Adrenal gland (tissue), 12 donors: ENCODE data around the gene STARD13. TPM values are rescaled to one million over a fixed set of nuclear protein-coding genes. Genes with fewer than 3 reads are reported as not detected.

ENCODE experiments used
- DNase-seq, 7 donors: peaks; one replicate each; pipeline ENCODE4 v3.0.0-alpha.2; 2019 to 2020
- H3K27ac ChIP-seq, 5 donors: fragments of 200-600 bp; sonication (generic) in 4 of 5; 1 replicate in 3 of 5; 2 replicates in 2 of 5; pipeline versions ENCODE4 v1.5.1 to v1.8.0; 2016 to 2020; ENCODE audit warnings: mild to moderate bottlenecking in 1 of 5
- H3K27me3 ChIP-seq: fragments of 200-600 bp; 2 replicates; pipeline ENCODE4 v1.8.0; 2021
- H3K36me3 ChIP-seq, 2 donors: fragments of 200-600 bp; replicated peaks in 1 of 2; 1 replicate in 1 of 2; 2 replicates in 1 of 2; pipeline versions ENCODE4 v1.5.1 to v1.8.0; 2018 to 2022
- H3K4me1 ChIP-seq, 2 donors: fragments of 200-600 bp; replicated peaks in 1 of 2; 1 replicate in 1 of 2; 2 replicates in 1 of 2; pipeline versions ENCODE4 v1.5.1 to v1.8.0; 2018 to 2021
- H3K4me3 ChIP-seq, 4 donors: fragments of 200-600 bp; sonication (generic) in 3 of 4; one replicate each; pipeline ENCODE4 v1.5.1; 2016 to 2018
- H3K9me3 ChIP-seq, 3 donors: fragments of 200-600 bp; sonication (generic) in 1 of 3; replicated peaks in 1 of 3; 1 replicate in 2 of 3; 2 replicates in 1 of 3; pipeline versions ENCODE4 v1.5.1 to v1.8.0; 2016 to 2021
- POLR2A ChIP-seq, 2 donors: fragments of 450-650 bp; IDR thresholded peaks; one replicate each; pipeline ENCODE4 v1.6.1; 2017; ENCODE audit warnings: antibody characterized with exemption in 2 of 2, mild to moderate bottlenecking in 2 of 2, moderate library complexity in 1 of 2
- WGBS, 4 donors: extraction: QIAGEN DNeasy Blood & Tissue Kit in 2 of 4; methylation state at CpG; one replicate each; pipeline versions ENCODE4 v1.1.5 to v1.1.7; 2013 to 2017; 5-methylcytosine and 5-hydroxymethylcytosine counted together
- intact Hi-C, 2 donors: fragments of 100-400 bp; cut with DNase I; formaldehyde crosslinking; loops; one replicate each; pipeline versions ENCODE4 v1.14.1 to v1.15.0; 2022 to 2023
- polyA plus RNA-seq, 3 donors: library from polyadenylated mRNA; stranded (reverse); fragments of 200-250 nt in 2 of 3; fragments of 350-450 nt in 1 of 3; fragmentation: Illumina TruSeq in 1 of 3; extraction: RNeasy Lipid Tissue Mini Kit (QIAGEN cat#74804) in 1 of 3; gene quantifications; one replicate each; pipeline ENCODE4 v1.2.3, GENCODE V29; 2013 to 2014
- total RNA-seq, 9 donors: library from RNA; depleted of rRNA in 4 of 9; stranded (reverse); fragments of >200 nt in 4 of 9; fragments of 120-200 nt in 1 of 9; fragmentation: NEBNext Ultra II Directional in 1 of 9; extraction: Animal tissue kit (Norgen Biotek cat#: 25700) in 1 of 9; gene quantifications; one replicate each; pipeline versions ENCODE4 v1.1.0 to v1.2.4, GENCODE V29; 2013 to 2023
- TF ChIP-seq, protein P1 (sequence below), 6 experiments: fragments of 450-650 bp in 4 of 6; fragments of 200-600 bp in 2 of 6; sonication (generic) in 1 of 6; IDR thresholded peaks; 1 replicate in 5 of 6; 2 replicates in 1 of 6; pipeline versions ENCODE4 v1.5.1 to v1.8.0; 2016 to 2021; ENCODE audit warnings: antibody characterized with exemption in 6 of 6, mild to moderate bottlenecking in 2 of 6, moderate library complexity in 1 of 6
- donor health status: healthy with polysubstance abuse.
- donor health status: Bipolar disorder and iron deficiency.
- donor health status: DM: yes; HTN: yes; CAD: no.
- donor health status: DM: no; HTN: no; CAD: no.
- donor health status: DM: no; HTN: no; CAD: no.
- donor health status: DM: yes; HTN: yes; CAD: no.

The STARD13 gene
- total and polyA plus RNA-seq, 12 donors, result 10.5 to 79.8 (median 33.6) TPM

DNA sequence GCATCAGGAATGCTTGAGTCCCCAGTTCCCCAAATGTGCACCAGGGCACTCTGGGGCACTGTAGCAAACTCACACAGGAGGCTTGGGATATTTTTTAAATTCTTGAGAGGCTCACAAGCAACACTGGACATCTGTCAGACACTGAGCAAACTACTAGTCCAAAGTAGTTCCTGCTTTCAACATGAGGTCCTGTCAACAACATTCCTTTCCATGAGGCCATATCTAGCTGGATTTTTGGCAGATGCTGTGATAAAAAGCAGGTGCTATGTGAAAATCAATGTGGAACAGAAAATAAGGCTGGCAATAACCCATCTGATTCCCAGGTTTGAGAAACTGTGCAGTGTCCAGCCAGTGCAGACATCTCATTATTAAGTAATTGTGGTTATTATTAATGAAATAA lies 50.5 kb downstream of the STARD13 start:
- no peaks in the 10 kb centered on the region for H3K36me3 ChIP-seq
- peaks cover 22 to 28% of the 10 kb centered on the region in 2 donors for H3K4me1 ChIP-seq
- H3K27ac ChIP-seq, result peak overlapping the region in 3 of 5 donors; percentile 22 to 86 (median 59)
- no peaks in the 10 kb centered on the region for H3K9me3 ChIP-seq
- DNase-seq, result no peak
- TF ChIP-seq POLR2A (IDR thresholded peaks at IDR 0.05), result no peak
- TF ChIP-seq, protein P1, sequence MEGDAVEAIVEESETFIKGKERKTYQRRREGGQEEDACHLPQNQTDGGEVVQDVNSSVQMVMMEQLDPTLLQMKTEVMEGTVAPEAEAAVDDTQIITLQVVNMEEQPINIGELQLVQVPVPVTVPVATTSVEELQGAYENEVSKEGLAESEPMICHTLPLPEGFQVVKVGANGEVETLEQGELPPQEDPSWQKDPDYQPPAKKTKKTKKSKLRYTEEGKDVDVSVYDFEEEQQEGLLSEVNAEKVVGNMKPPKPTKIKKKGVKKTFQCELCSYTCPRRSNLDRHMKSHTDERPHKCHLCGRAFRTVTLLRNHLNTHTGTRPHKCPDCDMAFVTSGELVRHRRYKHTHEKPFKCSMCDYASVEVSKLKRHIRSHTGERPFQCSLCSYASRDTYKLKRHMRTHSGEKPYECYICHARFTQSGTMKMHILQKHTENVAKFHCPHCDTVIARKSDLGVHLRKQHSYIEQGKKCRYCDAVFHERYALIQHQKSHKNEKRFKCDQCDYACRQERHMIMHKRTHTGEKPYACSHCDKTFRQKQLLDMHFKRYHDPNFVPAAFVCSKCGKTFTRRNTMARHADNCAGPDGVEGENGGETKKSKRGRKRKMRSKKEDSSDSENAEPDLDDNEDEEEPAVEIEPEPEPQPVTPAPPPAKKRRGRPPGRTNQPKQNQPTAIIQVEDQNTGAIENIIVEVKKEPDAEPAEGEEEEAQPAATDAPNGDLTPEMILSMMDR (IDR thresholded peaks at IDR 0.05), result no peak
- no peaks in the 10 kb centered on the region for H3K27me3 ChIP-seq
- intact Hi-C loops, result no loop called here
- no peak overlapping the region for H3K4me3 ChIP-seq

DNA sequence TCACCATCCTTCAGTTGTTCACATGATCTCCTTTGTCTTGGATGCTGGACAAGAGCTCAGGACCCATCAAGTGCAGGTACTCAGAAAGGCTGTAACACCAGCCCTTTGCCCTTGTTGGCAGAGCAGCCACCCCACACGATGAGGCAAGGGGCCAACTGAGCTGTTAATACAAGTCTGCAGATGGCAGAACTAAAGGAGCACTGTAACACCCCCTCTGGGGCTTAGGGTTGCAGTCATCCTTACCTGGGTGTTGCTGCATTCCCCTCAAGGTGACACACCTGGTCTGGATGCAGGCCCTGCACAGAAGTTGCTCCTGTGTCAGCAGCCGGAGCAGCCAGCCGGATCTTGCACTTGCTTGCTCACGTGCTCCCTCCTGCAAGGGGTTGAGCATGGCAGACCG lies 52.0 kb downstream of the STARD13 start:
- H3K36me3 ChIP-seq, result no peaks in the 10 kb centered on the region
- intact Hi-C loops, result no loop called here
- H3K27me3 ChIP-seq, result no peaks in the 10 kb centered on the region
- no peak overlapping the region for H3K4me3 ChIP-seq
- no peak overlapping the region for H3K27ac ChIP-seq
- no peak for TF ChIP-seq POLR2A (IDR thresholded peaks at IDR 0.05)
- TF ChIP-seq, protein P1 (IDR thresholded peaks at IDR 0.05), result no peak
- DNase-seq, result no peak
- H3K4me1 ChIP-seq, result peaks cover 26 to 41% of the 10 kb centered on the region in 2 donors
- H3K9me3 ChIP-seq, result no peaks in the 10 kb centered on the region
- WGBS, 4 donors, result 86 to 100% (median 96%) methylated on average over 1 to 5 of the region's 5 CpGs

GRCh38 chr13:33232883-33233282 lies 52.7 kb downstream of the STARD13 start:
- Histone ChIP-seq H3K36me3 (no peaks in the 10 kb centered on the region), H3K9me3 (no peaks in the 10 kb centered on the region), H3K4me3 (no peak overlapping the region), H3K27ac (no peak overlapping the region), H3K27me3 (no peaks in the 10 kb centered on the region), H3K4me1 (peaks cover 22 to 45% of the 10 kb centered on the region in 2 donors)
- no peak for DNase-seq
- intact Hi-C loops, result no loop called here
- WGBS, 4 donors, result 94 to 100% (median 98%) methylated on average over 2 of the region's 2 CpGs
- TF ChIP-seq POLR2A (IDR thresholded peaks at IDR 0.05), result no peak
- TF ChIP-seq, protein P1 (IDR thresholded peaks at IDR 0.05), result no peak

DNA sequence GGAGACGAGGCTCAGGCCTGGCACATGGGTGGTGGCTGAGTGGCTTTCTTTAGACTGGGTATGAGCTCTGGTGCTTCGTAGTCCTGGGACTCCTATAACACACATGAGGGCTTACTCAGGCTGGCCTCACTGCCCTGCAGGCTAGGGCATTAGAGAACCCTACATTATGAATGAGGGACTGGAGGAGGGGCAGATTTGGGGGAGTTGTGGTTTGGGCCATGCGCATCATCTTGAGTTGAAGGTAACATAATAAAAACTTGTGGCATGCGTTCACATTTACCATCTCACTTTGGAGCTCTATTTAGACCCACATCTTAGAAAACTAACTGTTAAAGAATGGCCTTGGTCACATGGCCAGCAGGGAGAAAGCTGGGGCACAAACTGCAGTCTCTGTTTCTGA lies 54.2 kb downstream of the STARD13 start:
- 91 to 96% (median 92%) methylated on average over 4 of the region's 4 CpGs for WGBS, 4 donors
- H3K36me3 ChIP-seq, result no peaks in the 10 kb centered on the region
- H3K27ac ChIP-seq, result peak overlapping the region in 2 of 5 donors; percentile 65 to 69
- no peaks in the 10 kb centered on the region for H3K9me3 ChIP-seq
- no peak for DNase-seq
- H3K4me1 ChIP-seq, result peaks cover 21 to 41% of the 10 kb centered on the region in 2 donors
- no peak overlapping the region for H3K4me3 ChIP-seq
- no peak for TF ChIP-seq POLR2A (IDR thresholded peaks at IDR 0.05)
- TF ChIP-seq, protein P1 (IDR thresholded peaks at IDR 0.05), result no peak
- intact Hi-C loops, result no loop called here
- H3K27me3 ChIP-seq, result no peaks in the 10 kb centered on the region
